NCI-H1436 treated with DMSO at 0.1 percent for 48 hours (cell line): ENCODE measurements around the gene OR52R1.
"Not testable (repeated sequence)": the region's sequence is repeated elsewhere in the genome, so short reads cannot be mapped to it uniquely, and the experiment has no call there.

ENCODE experiments used
- DNase-seq: peaks from one replicate; lab custom pipeline; 2025; lab: John Stamatoyannopoulos, UW

Gene OR52R1

GRCh38 chr11:4804280-4804679 lies at the start of gene OR52R1:
TSS of gene OR52R1 (minus strand) at chr11:4804380. CDS start at chr11:4804380, 0 bp downstream.
- no peak for DNase-seq

GRCh38 chr11:4851033-4851432 lies 46.9 kb upstream of the OR52R1 start:
- DNase-seq: no peak

GRCh38 chr11:4848908-4849532 lies 44.8 kb upstream of the OR52R1 start, which contains the start of gene OR51S1:
TSS of gene OR51S1 (minus strand) at chr11:4849208. CDS start at chr11:4849208, 0 bp downstream.
- DNase-seq: no peak

GRCh38 chr11:4839851-4840549 lies 35.8 kb upstream of the OR52R1 start:
- DNase-seq: no peak

GRCh38 chr11:4830909-4831308 lies 26.7 kb upstream of the OR52R1 start:
- no peak for DNase-seq

- no peak for DNase-seq
These were observed 26.2 kb upstream of the OR52R1 start for GRCh38 chr11:4830346-4830745.

GRCh38 chr11:4826425-4826824 lies 22.2 kb upstream of the OR52R1 start:
- no peak for DNase-seq

GRCh38 chr11:4825132-4825531 lies 21.0 kb upstream of the OR52R1 start:
- DNase-seq: no peak

- no peak for DNase-seq
These were observed 16.8 kb upstream of the OR52R1 start, which contains the start of gene OR51F2 for GRCh38 chr11:4821021-4821420. TSS of gene OR51F2 (plus strand) at chr11:4821321. CDS start at chr11:4821422, 101 bp downstream.

- no peak for DNase-seq
These were observed 5.1 kb upstream of the OR52R1 start for GRCh38 chr11:4809246-4809645.

- DNase-seq: no peak
These were observed 4.3 kb upstream of the OR52R1 start for GRCh38 chr11:4808476-4808875.

GRCh38 chr11:4801316-4801715 lies 2.9 kb downstream of the OR52R1 start:
- not testable (repeated sequence) for DNase-seq

GRCh38 chr11:4798427-4799183 lies 5.6 kb downstream of the OR52R1 start:
- no peak for DNase-seq

GRCh38 chr11:4797206-4797605 lies 7.0 kb downstream of the OR52R1 start:
- DNase-seq: no peak

- DNase-seq: no peak
These were observed 21.7 kb downstream of the OR52R1 start for GRCh38 chr11:4782454-4782853.

- DNase-seq: no peak
These were observed 34.3 kb downstream of the OR52R1 start, which contains the start of gene OR51F1 for GRCh38 chr11:4769838-4770237. TSS of gene OR51F1 (minus strand) at chr11:4769938. CDS start at chr11:4769938, 0 bp downstream.

- DNase-seq: no peak
These were observed 36.1 kb downstream of the OR52R1 start for GRCh38 chr11:4768094-4768493.

- DNase-seq: no peak
These were observed 37.6 kb downstream of the OR52R1 start for GRCh38 chr11:4766420-4767043.

- no peak for DNase-seq
These were observed 41.1 kb downstream of the OR52R1 start for GRCh38 chr11:4763096-4763495.
